Measurements from ENCODE around the gene SSC5D. TPM values are rescaled to one million over a fixed set of nuclear protein-coding genes. Genes with fewer than 3 reads are reported as not detected.

The SSC5D gene
- total RNA-seq, 1 experiment from 2014 or later: 3.2 TPM

GRCh38 chr19:55443045-55443823 lies 45.0 kb upstream of the SSC5D start, which contains the start of gene SHISA7:
TSS of gene SHISA7 (minus strand) at chr19:55443300. CDS start at chr19:55442863, 437 bp downstream.
- Histone ChIP-seq H3K79me1 (ENCODE audit: insufficient read depth, low read depth, low read length, poor library complexity, severe bottlenecking) (no peaks in the 10 kb centered on the region), H2BK5ac (ENCODE audit: insufficient read length, low read length) (no peak within 1 kb of the TSS), H2AFZ (ENCODE audit: low read length) (no peak within 1 kb of the TSS), H2AK5ac (ENCODE audit: insufficient read length, low read length) (no peak within 1 kb of the TSS), H3K14ac (ENCODE audit: insufficient read depth, low read length) (no peak within 1 kb of the TSS), H4K8ac (replicated peaks; ENCODE audit: insufficient read length, low read depth, low read length) (no peak within 1 kb of the TSS), H3T11ph (ENCODE audit: low read length) (no peak within 1 kb of the TSS), H3K4ac (ENCODE audit: low read depth, low read length) (no peak within 1 kb of the TSS), H3K27ac (ENCODE audit: insufficient read length, low read depth, low read length) (no peak within 1 kb of the TSS), H3K9ac (ENCODE audit: extremely low read depth, insufficient read length, low read length) (no peak within 1 kb of the TSS), H4K91ac (ENCODE audit: insufficient read length, low read depth, low read length) (no peak within 1 kb of the TSS), H3K18ac (ENCODE audit: insufficient read length, low read depth, low read length) (no peak within 1 kb of the TSS), H4K5ac (ENCODE audit: insufficient read length, low read depth, low read length) (no peak within 1 kb of the TSS), H4K20me1 (ENCODE audit: control insufficient read depth, insufficient read depth, insufficient read length) (no peaks in the 10 kb centered on the region), H2BK20ac (ENCODE audit: low read depth, low read length, poor library complexity, severe bottlenecking) (no peak within 1 kb of the TSS), H2BK15ac (ENCODE audit: low read depth, low read length) (no peak within 1 kb of the TSS), H3K9me3 (ENCODE audit: control insufficient read depth, low read depth, low read length) (no peaks in the 10 kb centered on the region), H3K23me2 (ENCODE audit: insufficient read length, low read depth, low read length, poor library complexity, severe bottlenecking) (peaks cover 21% of the 10 kb centered on the region), H3K27me3 (ENCODE audit: insufficient read depth, low read length) (peaks cover 48% of the 10 kb centered on the region), H3K4me2 (ENCODE audit: insufficient read depth, insufficient read length, low read length) (peak within 1 kb of the TSS; percentile 69), H3K23ac (ENCODE audit: insufficient read length, low read depth, low read length) (no peak within 1 kb of the TSS), H3K79me2 (ENCODE audit: insufficient read depth, low read length) (no peaks in the 10 kb centered on the region), H3K4me1 (ENCODE audit: insufficient read depth, low read length) (0 out of 2 replicates have a peak, but pooled peaks cover 2% of the 10 kb centered on the region), H2BK12ac (ENCODE audit: insufficient read length, low read depth, low read length) (no peak within 1 kb of the TSS), H2BK120ac (ENCODE audit: low read depth, low read length, poor library complexity, severe bottlenecking) (no peak within 1 kb of the TSS), H3K56ac (ENCODE audit: insufficient read length, low read depth, low read length) (no peak within 1 kb of the TSS)
- no peaks in the 10 kb centered on the region; a peak in 1 of 7 replicates for H3K36me3 Mint-ChIP-seq (ENCODE audit: insufficient read depth in 1 of 3, low read depth in 3 of 3)
- H3K27ac Mint-ChIP-seq: peak within 1 kb of the TSS in 1 of 3 experiments; percentile 13; a peak in 1 of 7 replicates
- no CpG with 5 or more reads among the region's 43 CpGs for WGBS (ENCODE audit: extremely low coverage, insufficient read length, low lambda C conversion rate)
- TF ChIP-seq CTCF (conservative IDR thresholded peaks at IDR 0.05): no peak
- peaks cover 40% of the 10 kb centered on the region for H3K27me3 Mint-ChIP-seq (ENCODE audit: low read depth)
- peaks cover 13 to 28% of the 10 kb centered on the region in 2 experiments for H3K4me1 Mint-ChIP-seq
- no peak for DNase-seq
- peaks cover 0 to 5% of the 10 kb centered on the region in 2 experiments; a peak in 3 of 5 replicates for H3K9me3 Mint-ChIP-seq
- H3K4me3 Mint-ChIP-seq: peak within 1 kb of the TSS; percentile 49 to 89

Data from H9 (cell line).